Ishikawa (cell line): ENCODE results near the gene DCN.

Source experiments
- CEBPB ChIP-seq: IDR thresholded peaks from 2 replicates; pipeline ENCODE4 v1.6.1; 2012
- CREB1 ChIP-seq: IDR thresholded peaks from 2 replicates; pipeline ENCODE4 v1.6.1; 2012; ENCODE audit warnings: low read depth
- EGR1 ChIP-seq: IDR thresholded peaks from 2 replicates; pipeline ENCODE4 v1.6.1; 2012
- EP300 ChIP-seq: IDR thresholded peaks from 2 replicates; pipeline ENCODE4 v1.6.1; 2012; ENCODE audit warnings: borderline replicate concordance
- FOXM1 ChIP-seq: IDR thresholded peaks from 2 replicates; pipeline ENCODE4 v1.6.1; 2012; ENCODE audit warnings: low read depth, borderline replicate concordance
- NFIC ChIP-seq: IDR thresholded peaks from 2 replicates; pipeline ENCODE4 v1.6.1; 2012
- RAD21 ChIP-seq: IDR thresholded peaks from 2 replicates; pipeline ENCODE4 v1.6.1; 2012; ENCODE audit warnings: low read depth
- TAF1 ChIP-seq: IDR thresholded peaks from 2 replicates; pipeline ENCODE4 v1.6.1; 2012; ENCODE audit warnings: low read depth, mild to moderate bottlenecking
- TCF12 ChIP-seq: IDR thresholded peaks from 2 replicates; pipeline ENCODE4 v1.6.1; 2012; ENCODE audit warnings: low read depth
- TEAD4 ChIP-seq: IDR thresholded peaks from 2 replicates; pipeline ENCODE4 v1.6.1; 2012
- YY1 ChIP-seq: IDR thresholded peaks from 2 replicates; pipeline ENCODE4 v1.6.1; 2012; ENCODE audit warnings: low read depth
- ZBTB7A ChIP-seq: IDR thresholded peaks from 2 replicates; pipeline ENCODE4 v1.6.1; 2012; ENCODE audit warnings: low read depth
- TF ChIP-seq, protein P1 (sequence below): IDR thresholded peaks from 2 replicates; pipeline ENCODE4 v1.6.1; 2012
- TF ChIP-seq, protein P2 (sequence below): IDR thresholded peaks from 2 replicates; pipeline ENCODE4 v1.6.1; 2012; ENCODE audit warnings: low read depth, mild to moderate bottlenecking
- TF ChIP-seq, protein P3 (sequence below): IDR thresholded peaks from 2 replicates; pipeline ENCODE4 v1.6.1; 2012

DCN gene

DNA sequence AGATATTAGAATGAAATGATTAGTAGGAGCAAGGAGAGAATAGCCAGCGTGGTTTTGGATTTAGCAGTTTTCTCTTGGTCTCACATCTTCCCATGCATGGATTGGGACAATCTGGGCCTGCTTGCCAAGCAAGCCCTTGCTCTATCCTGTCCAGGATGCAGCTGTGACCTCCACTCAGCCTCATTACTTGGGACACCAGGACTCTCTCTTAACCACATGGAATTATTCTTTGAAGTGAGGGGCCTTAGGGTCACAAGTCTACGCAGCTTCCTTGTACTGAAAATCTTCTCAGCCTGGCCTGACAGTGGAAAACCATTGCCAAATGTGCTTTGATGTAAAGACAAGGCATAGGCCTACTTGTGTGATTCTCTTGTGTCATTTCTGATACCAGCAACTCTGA lies 28.0 kb upstream of the DCN start:
- TF ChIP-seq EGR1 (no peak), ZBTB7A (no peak), TAF1 (no peak), TCF12 (no peak), YY1 (no peak), EP300 (no peak), CEBPB (no peak), CREB1 (no peak), FOXM1 (no peak), NFIC (no peak), RAD21 (no peak), TEAD4 (no peak)
- TF ChIP-seq, protein P1, sequence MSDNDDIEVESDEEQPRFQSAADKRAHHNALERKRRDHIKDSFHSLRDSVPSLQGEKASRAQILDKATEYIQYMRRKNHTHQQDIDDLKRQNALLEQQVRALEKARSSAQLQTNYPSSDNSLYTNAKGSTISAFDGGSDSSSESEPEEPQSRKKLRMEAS = no peak
- TF ChIP-seq, protein P2, sequence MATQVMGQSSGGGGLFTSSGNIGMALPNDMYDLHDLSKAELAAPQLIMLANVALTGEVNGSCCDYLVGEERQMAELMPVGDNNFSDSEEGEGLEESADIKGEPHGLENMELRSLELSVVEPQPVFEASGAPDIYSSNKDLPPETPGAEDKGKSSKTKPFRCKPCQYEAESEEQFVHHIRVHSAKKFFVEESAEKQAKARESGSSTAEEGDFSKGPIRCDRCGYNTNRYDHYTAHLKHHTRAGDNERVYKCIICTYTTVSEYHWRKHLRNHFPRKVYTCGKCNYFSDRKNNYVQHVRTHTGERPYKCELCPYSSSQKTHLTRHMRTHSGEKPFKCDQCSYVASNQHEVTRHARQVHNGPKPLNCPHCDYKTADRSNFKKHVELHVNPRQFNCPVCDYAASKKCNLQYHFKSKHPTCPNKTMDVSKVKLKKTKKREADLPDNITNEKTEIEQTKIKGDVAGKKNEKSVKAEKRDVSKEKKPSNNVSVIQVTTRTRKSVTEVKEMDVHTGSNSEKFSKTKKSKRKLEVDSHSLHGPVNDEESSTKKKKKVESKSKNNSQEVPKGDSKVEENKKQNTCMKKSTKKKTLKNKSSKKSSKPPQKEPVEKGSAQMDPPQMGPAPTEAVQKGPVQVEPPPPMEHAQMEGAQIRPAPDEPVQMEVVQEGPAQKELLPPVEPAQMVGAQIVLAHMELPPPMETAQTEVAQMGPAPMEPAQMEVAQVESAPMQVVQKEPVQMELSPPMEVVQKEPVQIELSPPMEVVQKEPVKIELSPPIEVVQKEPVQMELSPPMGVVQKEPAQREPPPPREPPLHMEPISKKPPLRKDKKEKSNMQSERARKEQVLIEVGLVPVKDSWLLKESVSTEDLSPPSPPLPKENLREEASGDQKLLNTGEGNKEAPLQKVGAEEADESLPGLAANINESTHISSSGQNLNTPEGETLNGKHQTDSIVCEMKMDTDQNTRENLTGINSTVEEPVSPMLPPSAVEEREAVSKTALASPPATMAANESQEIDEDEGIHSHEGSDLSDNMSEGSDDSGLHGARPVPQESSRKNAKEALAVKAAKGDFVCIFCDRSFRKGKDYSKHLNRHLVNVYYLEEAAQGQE = no peak
- TF ChIP-seq, protein P3, sequence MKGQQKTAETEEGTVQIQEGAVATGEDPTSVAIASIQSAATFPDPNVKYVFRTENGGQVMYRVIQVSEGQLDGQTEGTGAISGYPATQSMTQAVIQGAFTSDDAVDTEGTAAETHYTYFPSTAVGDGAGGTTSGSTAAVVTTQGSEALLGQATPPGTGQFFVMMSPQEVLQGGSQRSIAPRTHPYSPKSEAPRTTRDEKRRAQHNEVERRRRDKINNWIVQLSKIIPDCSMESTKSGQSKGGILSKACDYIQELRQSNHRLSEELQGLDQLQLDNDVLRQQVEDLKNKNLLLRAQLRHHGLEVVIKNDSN = no peak

DNA sequence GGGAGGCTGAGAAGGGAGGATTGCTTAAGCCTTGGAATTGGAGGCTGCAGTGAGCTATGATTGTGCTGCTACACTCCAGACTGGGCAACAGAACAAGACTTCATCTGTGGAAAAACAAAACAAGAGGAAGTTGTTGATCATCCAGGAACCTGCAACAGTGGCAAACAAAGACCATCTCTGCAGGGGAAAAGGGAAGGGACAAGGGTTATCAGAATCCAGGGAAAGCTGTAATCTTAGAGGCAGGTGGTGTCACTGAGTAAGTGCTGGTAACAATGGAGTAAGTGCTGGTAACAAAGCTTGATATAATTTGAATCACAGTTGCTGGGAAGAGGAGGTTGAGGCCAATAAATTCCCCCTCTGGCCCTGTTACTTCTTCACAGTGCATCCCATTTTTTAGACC lies 27.5 kb upstream of the DCN start:
- no peak for TF ChIP-seq TEAD4
- TF ChIP-seq CREB1 = no peak
- no peak for TF ChIP-seq EP300
- TF ChIP-seq NFIC = no peak
- no peak for TF ChIP-seq EGR1
- no peak for TF ChIP-seq ZBTB7A
- TF ChIP-seq YY1 = no peak
- TF ChIP-seq, protein P1 = no peak
- no peak for TF ChIP-seq FOXM1
- TF ChIP-seq RAD21 = no peak
- TF ChIP-seq TCF12 = no peak
- no peak for TF ChIP-seq TAF1
- TF ChIP-seq, protein P3 = no peak
- TF ChIP-seq, protein P2 = no peak
- no peak for TF ChIP-seq CEBPB

DNA sequence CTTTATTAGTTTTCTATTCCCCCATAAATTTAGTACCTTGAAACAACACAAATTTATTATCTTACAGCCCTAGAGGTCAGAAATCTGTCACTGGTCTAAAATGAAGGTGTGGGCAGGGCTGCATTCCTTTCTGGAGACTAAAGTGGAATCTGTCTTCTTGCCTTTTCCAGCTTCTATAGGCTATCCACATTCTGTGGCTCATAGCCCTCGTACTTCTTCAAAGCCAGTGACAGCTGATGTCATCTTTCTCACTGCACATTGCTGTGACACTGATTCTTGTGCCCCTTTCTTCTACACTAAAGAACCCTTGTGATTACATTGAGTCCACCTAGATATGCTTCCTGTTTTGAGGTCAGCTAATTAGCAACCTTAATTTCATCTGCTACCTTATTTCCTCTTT lies 23.2 kb upstream of the DCN start:
- no peak for TF ChIP-seq NFIC
- TF ChIP-seq TAF1 = no peak
- no peak for TF ChIP-seq YY1
- TF ChIP-seq EP300 = no peak
- TF ChIP-seq ZBTB7A = no peak
- no peak for TF ChIP-seq CEBPB
- TF ChIP-seq TEAD4 = no peak
- TF ChIP-seq EGR1 = no peak
- TF ChIP-seq FOXM1 = no peak
- TF ChIP-seq, protein P3 = no peak
- TF ChIP-seq, protein P1 = no peak
- TF ChIP-seq, protein P2 = no peak
- TF ChIP-seq TCF12 = no peak
- no peak for TF ChIP-seq RAD21
- TF ChIP-seq CREB1 = no peak

DNA sequence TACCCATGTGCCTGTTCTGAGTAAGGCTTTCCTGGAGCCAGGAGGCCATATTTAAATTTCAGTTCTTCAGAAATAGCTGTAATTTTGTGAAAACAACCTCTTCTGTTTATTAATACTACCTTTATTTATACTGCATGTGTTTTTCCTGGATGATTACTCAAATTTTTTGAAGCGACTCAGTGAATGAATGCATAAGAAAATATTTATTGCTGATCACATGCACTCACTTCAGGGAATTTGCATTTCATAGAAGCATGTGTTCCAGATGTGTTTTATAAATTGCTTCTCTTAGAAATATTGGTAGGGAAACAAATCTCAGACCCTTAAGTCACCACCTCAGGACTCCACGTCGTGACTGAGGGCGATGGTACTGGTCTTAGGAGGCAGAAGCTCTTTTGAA lies 21.8 kb upstream of the DCN start:
- TF ChIP-seq EP300 = no peak
- no peak for TF ChIP-seq YY1
- TF ChIP-seq NFIC = no peak
- no peak for TF ChIP-seq CEBPB
- no peak for TF ChIP-seq TAF1
- no peak for TF ChIP-seq CREB1
- TF ChIP-seq ZBTB7A = no peak
- TF ChIP-seq RAD21 = no peak
- TF ChIP-seq TCF12 = no peak
- no peak for TF ChIP-seq FOXM1
- TF ChIP-seq, protein P1 = no peak
- no peak for TF ChIP-seq TEAD4
- TF ChIP-seq, protein P2 = no peak
- no peak for TF ChIP-seq EGR1
- TF ChIP-seq, protein P3 = no peak
